RWPE1 (cell line): ENCODE measurements around the gene OPN1SW.

Experiments used
- CTCF ChIA-PET: fragments of 350-600 bp; sonication (Branson Sonifier 250); formaldehyde crosslinking; extraction: SDS; loops from one replicate; lab custom pipeline; 2021; lab: Yijun Ruan, JAX
- POLR2A ChIA-PET: fragments of 400-600 bp; formaldehyde crosslinking; extraction: SDS; loops from one replicate; lab custom pipeline; 2020; ENCODE audit warnings: antibody characterized with exemption; ENCODE audit not compliant: low non-redundant PET; lab: Yijun Ruan, JAX
- DNase-seq: peaks from one replicate; pipeline ENCODE4 v3.0.0; 2012; ENCODE audit warnings: low spot score
- H3K27ac ChIP-seq: fragments of 450-650 bp; 2 replicates; pipeline ENCODE4 v1.5.1; 2017
- CTCF ChIP-seq: fragments of 450-650 bp; conservative IDR thresholded peaks from 2 replicates; pipeline ENCODE4 v1.5.1; 2017; ENCODE audit warnings: low read depth, mild to moderate bottlenecking

OPN1SW gene

GRCh38 chr7:128811631-128812430, 36.2 kb upstream of the OPN1SW start:
- TF ChIP-seq CTCF: no peak
- CTCF ChIA-PET: no interaction called here
- POLR2A ChIA-PET: no interaction called here
- no peak for DNase-seq
- no peak overlapping the region for H3K27ac ChIP-seq

GRCh38 chr7:128810997-128811396, 35.4 kb upstream of the OPN1SW start:
- no peak for DNase-seq
- H3K27ac ChIP-seq: no peak overlapping the region
- ChIA-PET CTCF (no interaction called here), POLR2A (no interaction called here)
- no peak for TF ChIP-seq CTCF

- ChIA-PET POLR2A (no interaction called here), CTCF (no interaction called here)
- H3K27ac ChIP-seq: no peak overlapping the region
- DNase-seq: no peak
- TF ChIP-seq CTCF: no peak
Observed at GRCh38 chr7:128810473-128810872, 34.9 kb upstream of the OPN1SW start.

DNA sequence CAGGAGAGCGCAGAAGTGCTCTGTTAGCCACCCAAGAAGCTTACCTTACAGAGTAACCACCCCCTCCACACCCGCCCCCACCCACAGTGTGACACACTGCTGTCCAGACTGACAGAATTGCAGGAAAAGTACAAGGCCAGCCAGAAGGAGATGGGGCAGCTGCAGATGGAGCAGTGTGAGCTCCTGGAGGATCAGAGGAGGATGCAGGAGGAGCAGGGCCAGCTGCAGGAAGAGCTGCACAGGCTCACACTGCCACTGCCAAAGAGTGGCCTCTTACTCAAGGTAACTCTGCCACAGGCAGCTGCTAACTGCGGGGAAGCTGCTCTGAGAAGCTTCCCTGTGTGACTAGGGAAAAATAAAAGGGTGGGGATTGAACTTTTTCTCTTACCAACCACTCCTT, 33.8 kb upstream of the OPN1SW start:
- TF ChIP-seq CTCF: no peak
- ChIA-PET CTCF (no interaction called here), POLR2A (no interaction called here)
- no peak for DNase-seq
- H3K27ac ChIP-seq: no peak overlapping the region

DNA sequence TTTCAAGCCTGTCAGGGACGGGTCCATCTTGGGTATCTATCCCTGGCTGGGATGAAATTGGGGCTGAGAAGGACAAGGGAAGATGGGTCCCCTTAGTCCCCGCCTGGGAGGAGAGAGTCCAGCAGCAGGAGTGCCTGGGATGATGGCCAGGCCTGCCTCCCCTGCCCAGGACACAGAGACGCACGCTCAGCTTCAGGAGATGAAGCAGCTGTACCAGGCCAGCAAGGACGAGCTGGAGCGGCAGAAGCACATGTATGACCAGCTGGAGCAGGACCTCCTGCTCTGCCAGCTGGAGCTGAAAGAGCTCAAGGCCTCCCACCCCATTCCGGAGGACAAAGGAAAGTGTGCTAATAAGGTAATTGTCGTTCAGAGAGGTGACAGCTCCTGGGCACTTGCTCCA, 31.6 kb upstream of the OPN1SW start:
- POLR2A ChIA-PET: no interaction called here
- DNase-seq: no peak
- H3K27ac ChIP-seq: no peak overlapping the region
- no peak for TF ChIP-seq CTCF
- CTCF ChIA-PET: no interaction called here

GRCh38 chr7:128805225-128805624, 29.6 kb upstream of the OPN1SW start:
- POLR2A ChIA-PET: no interaction called here
- no peak overlapping the region for H3K27ac ChIP-seq
- CTCF ChIA-PET: no interaction called here
- no peak for DNase-seq
- TF ChIP-seq CTCF: no peak
